ENCODE data around the gene DTD1. TPM values are rescaled to one million over a fixed set of nuclear protein-coding genes. Genes with fewer than 3 reads are reported as not detected.

DTD1 gene
- total RNA-seq, 2 donors from 2014 or later, result 15.5 to 16.9 TPM

DNA sequence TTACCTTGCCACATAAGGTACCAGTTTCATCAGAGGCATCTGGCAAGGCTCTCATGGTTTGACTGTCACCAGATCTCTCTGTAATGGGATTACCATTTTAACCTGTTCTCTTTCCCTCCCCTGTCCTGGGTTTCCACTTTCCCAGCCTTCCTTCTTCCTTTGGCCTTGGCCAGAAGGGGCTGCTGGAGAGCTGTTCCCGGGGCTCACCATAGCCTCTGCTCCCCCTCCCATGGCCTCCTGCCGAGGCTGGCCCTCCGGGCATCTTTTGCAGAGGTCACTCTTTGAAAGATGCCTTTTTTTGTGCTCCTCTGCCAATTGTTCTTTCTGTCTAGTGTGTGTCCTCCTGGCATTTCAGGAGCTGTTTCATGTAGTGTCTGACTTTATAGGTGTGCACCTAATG is 125.0 kb downstream of the DTD1 start:
- TF ChIP-seq, protein P1, sequence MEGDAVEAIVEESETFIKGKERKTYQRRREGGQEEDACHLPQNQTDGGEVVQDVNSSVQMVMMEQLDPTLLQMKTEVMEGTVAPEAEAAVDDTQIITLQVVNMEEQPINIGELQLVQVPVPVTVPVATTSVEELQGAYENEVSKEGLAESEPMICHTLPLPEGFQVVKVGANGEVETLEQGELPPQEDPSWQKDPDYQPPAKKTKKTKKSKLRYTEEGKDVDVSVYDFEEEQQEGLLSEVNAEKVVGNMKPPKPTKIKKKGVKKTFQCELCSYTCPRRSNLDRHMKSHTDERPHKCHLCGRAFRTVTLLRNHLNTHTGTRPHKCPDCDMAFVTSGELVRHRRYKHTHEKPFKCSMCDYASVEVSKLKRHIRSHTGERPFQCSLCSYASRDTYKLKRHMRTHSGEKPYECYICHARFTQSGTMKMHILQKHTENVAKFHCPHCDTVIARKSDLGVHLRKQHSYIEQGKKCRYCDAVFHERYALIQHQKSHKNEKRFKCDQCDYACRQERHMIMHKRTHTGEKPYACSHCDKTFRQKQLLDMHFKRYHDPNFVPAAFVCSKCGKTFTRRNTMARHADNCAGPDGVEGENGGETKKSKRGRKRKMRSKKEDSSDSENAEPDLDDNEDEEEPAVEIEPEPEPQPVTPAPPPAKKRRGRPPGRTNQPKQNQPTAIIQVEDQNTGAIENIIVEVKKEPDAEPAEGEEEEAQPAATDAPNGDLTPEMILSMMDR (IDR thresholded peaks at IDR 0.05), result no peak
- Histone ChIP-seq H3K27ac (no peak overlapping the region), H3K4me3 (no peak overlapping the region), H3K36me3 (no peaks in the 10 kb centered on the region), H3K27me3 (no peaks in the 10 kb centered on the region), H3K9me3 (no peaks in the 10 kb centered on the region), H3K4me1 (no peaks in the 10 kb centered on the region)
- DNase-seq (ENCODE audit: low spot score), result no peak

DNA sequence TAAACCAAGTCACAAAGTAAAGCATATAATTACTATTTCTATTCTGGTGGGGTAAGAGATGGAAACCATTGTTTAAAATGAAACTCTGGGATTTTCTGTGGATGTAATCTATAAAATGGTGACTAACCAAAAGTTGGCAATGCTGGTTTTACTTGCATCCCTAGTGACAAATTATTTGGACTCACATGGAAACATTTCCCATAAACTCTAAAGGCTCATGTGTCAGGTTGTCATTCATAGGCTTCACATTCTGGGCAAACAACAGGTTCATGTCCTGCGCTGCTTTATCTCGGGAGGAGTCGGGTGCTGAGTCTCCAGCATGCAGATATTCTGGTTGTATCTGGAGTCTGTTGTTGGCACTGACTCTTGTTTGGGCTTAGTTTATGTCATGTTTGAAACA is 127.7 kb downstream of the DTD1 start:
- Histone ChIP-seq H3K4me1 (no peaks in the 10 kb centered on the region), H3K36me3 (no peaks in the 10 kb centered on the region), H3K27me3 (no peaks in the 10 kb centered on the region), H3K27ac (no peak overlapping the region), H3K9me3 (no peaks in the 10 kb centered on the region), H3K4me3 (no peak overlapping the region)
- TF ChIP-seq, protein P1 (IDR thresholded peaks at IDR 0.05), result no peak
- no peak for DNase-seq (ENCODE audit: low spot score)

DNA sequence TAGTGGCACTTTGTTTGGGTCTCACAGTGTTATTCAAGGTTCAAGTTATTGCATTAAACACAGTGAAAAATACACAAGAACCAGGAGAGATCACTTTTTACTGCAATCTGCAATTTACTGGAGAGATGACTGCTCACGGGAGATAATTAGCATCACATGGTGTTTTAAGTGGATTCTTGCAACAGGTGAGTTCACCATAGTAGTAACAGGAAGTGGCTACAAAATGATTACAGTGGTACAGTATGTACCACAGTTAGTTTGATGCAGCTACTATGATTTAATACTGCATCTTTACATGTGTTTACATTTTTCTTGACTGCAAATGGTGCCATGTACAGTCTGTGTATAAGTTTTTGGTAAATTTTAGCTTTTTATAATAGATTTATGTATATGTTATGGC is 129.2 kb downstream of the DTD1 start:
- TF ChIP-seq, protein P1 (IDR thresholded peaks at IDR 0.05), result no peak
- Histone ChIP-seq H3K27me3 (no peaks in the 10 kb centered on the region), H3K4me3 (no peak overlapping the region), H3K9me3 (no peaks in the 10 kb centered on the region), H3K27ac (no peak overlapping the region), H3K4me1 (peaks cover 0 to under 1% of the 10 kb centered on the region in 2 donors), H3K36me3 (no peaks in the 10 kb centered on the region)
- DNase-seq (ENCODE audit: low spot score), result no peak

DNA sequence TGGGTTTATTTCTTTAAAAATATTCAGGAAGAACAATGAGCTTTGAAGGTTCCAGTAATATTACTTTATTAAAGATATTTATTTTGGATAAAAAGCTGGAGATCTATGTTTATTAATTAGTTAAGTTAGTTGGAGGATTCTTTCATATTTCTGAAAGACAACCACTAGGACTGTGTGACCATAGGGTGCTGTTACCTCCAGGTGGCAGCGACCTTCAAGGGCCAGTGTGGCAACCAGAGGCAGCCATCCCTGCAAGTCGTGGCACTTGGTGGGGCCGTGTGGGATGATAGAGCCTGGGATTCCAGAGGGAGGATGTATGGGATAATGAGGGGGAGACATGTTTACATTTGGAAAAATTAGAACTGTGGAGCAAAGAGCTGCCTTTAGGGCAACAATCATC is 130.3 kb downstream of the DTD1 start:
- Histone ChIP-seq H3K36me3 (no peaks in the 10 kb centered on the region), H3K4me3 (no peak overlapping the region), H3K27ac (no peak overlapping the region), H3K4me1 (peaks cover 0 to 3% of the 10 kb centered on the region in 2 donors), H3K27me3 (no peaks in the 10 kb centered on the region), H3K9me3 (no peaks in the 10 kb centered on the region)
- no peak for DNase-seq (ENCODE audit: low spot score)
- TF ChIP-seq, protein P1 (IDR thresholded peaks at IDR 0.05), result no peak

DNA sequence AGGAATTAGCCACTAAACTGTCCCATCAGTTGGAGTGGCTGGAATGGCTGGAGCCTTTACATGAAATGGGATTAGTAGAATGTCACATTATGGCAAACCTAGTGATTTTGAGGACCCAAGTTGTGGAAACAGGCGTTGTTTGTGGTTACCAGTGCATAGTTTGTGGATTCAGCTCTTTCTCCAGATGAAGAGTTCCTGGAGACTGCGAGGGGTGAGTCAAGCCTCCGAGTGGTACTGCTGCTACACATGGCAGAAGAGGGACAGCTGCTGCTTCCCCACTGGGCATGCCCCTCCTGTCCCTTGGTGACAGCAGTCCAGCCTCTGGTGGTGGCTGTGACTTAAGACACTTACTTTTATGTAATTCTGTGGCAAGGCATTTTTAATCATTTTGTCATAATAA is 131.6 kb downstream of the DTD1 start:
- H3K9me3 ChIP-seq, result no peaks in the 10 kb centered on the region
- H3K4me1 ChIP-seq, result peaks cover 0 to 3% of the 10 kb centered on the region in 2 donors
- no peaks in the 10 kb centered on the region for H3K27me3 ChIP-seq
- H3K27ac ChIP-seq, result no peak overlapping the region
- no peak overlapping the region for H3K4me3 ChIP-seq
- TF ChIP-seq, protein P1 (IDR thresholded peaks at IDR 0.05), result no peak
- no peaks in the 10 kb centered on the region for H3K36me3 ChIP-seq
- DNase-seq (ENCODE audit: low spot score), result no peak

DNA sequence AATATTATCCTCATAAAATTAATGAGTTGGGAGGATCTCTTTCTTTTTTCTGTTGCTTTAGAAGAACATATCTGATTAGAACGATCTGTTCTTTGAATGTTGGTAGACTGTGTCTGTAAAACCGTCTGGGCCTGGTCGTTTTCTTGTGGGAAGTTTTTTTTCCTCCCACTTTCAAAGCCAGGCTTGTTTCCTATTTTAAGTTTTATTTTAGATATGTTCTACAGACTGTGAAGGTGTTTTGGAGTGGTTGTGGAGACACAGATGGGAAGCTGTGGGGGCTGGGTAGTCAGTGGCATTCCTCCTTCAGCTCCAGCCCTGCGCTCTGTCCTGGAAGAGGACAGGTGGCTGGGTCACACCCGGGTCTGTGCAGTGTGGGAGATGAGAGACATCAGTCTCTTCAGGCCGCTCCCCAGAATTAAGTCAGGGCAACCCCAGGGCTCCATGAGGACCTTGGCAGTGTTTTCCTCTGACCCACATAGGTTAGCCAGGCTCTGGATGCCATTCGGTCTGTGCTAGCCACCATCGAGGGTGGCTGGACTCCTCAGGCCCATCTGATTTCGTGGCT is 133.8 kb downstream of the DTD1 start:
- TF ChIP-seq, protein P1 (IDR thresholded peaks at IDR 0.05), result no peak
- no peak for DNase-seq (ENCODE audit: low spot score)
- Histone ChIP-seq H3K4me1 (peaks cover 0 to 3% of the 10 kb centered on the region in 2 donors), H3K9me3 (no peaks in the 10 kb centered on the region), H3K27ac (no peak overlapping the region), H3K27me3 (no peaks in the 10 kb centered on the region), H3K36me3 (no peaks in the 10 kb centered on the region), H3K4me3 (no peak overlapping the region)
